ENCODE data around the gene CATSPERB.
"Not testable (repeated sequence)": the region's sequence is repeated elsewhere in the genome, so short reads cannot be mapped to it uniquely, and the experiment has no call there.

The CATSPERB gene

GRCh38 chr14:91685600-91685999 is 46.3 kb downstream of the CATSPERB start:
- H3K4me3 ChIP-seq (ENCODE audit: low read length), result no peak overlapping the region
- no peaks in the 10 kb centered on the region for H3K9me3 ChIP-seq (ENCODE audit: low read length)
- no peak overlapping the region for H2AFZ ChIP-seq (ENCODE audit: low read depth, low read length)
- H3K36me3 ChIP-seq (ENCODE audit: insufficient read depth, low read length), result no peaks in the 10 kb centered on the region
- no peaks in the 10 kb centered on the region for H3K27me3 ChIP-seq (ENCODE audit: insufficient read depth, low read length)
- H3K4me1 ChIP-seq (ENCODE audit: insufficient read depth, low read length), result no peaks in the 10 kb centered on the region

DNA sequence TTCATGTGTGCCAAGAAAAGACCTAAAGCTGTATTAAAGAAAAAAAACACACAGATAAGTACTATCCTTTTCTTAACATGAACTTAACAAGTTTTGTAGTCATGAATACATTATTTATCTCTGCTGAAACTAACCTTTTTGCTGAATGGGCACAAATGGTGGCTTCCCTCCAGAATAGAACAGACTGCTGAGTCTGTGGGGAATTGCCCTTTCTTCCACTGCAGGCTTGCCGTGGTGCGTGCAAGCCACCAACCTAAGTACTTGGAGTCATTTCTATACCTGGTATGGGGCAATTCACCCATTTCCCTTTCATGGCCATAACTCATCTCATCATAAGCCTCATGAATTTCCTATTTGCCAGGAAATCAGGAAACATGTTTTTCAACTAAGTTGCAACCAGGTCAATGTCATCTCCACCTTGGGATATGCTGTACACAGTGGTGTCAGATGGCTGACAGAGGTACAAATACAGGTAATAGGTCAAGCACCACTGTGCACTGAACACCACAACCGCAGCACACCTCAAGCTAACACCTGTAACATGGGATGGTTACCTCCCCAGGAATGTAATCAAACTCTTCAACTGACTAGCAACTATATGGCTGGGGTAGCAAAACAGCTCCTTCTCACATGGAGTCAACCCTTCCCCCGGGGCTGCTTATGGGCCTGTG is 49.9 kb downstream of the CATSPERB start:
- Histone ChIP-seq H3K4me1 (ENCODE audit: insufficient read depth, low read length) (no peaks in the 10 kb centered on the region), H3K4me3 (ENCODE audit: low read length) (no peak overlapping the region), H2AFZ (ENCODE audit: low read depth, low read length) (no peak overlapping the region), H3K27me3 (ENCODE audit: insufficient read depth, low read length) (no peaks in the 10 kb centered on the region), H3K36me3 (ENCODE audit: insufficient read depth, low read length) (no peaks in the 10 kb centered on the region), H3K9me3 (ENCODE audit: low read length) (peaks cover 3% of the 10 kb centered on the region)

- Histone ChIP-seq H3K4me1 (ENCODE audit: insufficient read depth, low read length) (no peaks in the 10 kb centered on the region), H3K4me3 (ENCODE audit: low read length) (no peak overlapping the region), H3K36me3 (ENCODE audit: insufficient read depth, low read length) (no peaks in the 10 kb centered on the region), H2AFZ (ENCODE audit: low read depth, low read length) (no peak overlapping the region), H3K9me3 (ENCODE audit: low read length) (peaks cover 3% of the 10 kb centered on the region), H3K27me3 (ENCODE audit: insufficient read depth, low read length) (no peaks in the 10 kb centered on the region)
Observed at GRCh38 chr14:91681118-91681517, 50.8 kb downstream of the CATSPERB start.

DNA sequence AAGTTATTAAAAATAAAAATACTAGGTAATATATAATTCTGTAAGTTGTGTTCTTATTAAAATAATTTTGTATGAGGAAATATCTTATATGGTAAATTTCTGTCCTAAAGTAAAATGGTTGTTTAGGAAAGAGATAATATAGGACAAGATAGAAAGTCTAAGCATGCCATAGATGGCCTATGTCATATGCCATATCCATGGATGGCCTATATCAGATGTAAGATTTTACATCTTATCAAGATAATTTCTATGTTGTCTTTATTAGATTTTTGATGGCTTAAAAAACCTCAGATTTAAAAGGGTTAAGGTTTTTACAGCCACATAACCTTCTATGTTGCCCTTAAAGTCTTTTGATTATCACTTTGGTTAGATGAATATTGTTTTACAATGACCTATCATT is 52.6 kb downstream of the CATSPERB start:
- Histone ChIP-seq H2AFZ (ENCODE audit: low read depth, low read length) (no peak overlapping the region), H3K27me3 (ENCODE audit: insufficient read depth, low read length) (peaks cover 2% of the 10 kb centered on the region), H3K36me3 (ENCODE audit: insufficient read depth, low read length) (no peaks in the 10 kb centered on the region), H3K9me3 (ENCODE audit: low read length) (peaks cover 3% of the 10 kb centered on the region), H3K4me1 (ENCODE audit: insufficient read depth, low read length) (no peaks in the 10 kb centered on the region), H3K4me3 (ENCODE audit: low read length) (no peak overlapping the region)

GRCh38 chr14:91677687-91678086 is 54.2 kb downstream of the CATSPERB start:
- not testable (repeated sequence) for H3K27me3 ChIP-seq (ENCODE audit: insufficient read depth, low read length); H3K4me3 ChIP-seq (ENCODE audit: low read length); H3K9me3 ChIP-seq (ENCODE audit: low read length); H2AFZ ChIP-seq (ENCODE audit: low read depth, low read length); H3K4me1 ChIP-seq (ENCODE audit: insufficient read depth, low read length); H3K36me3 ChIP-seq (ENCODE audit: insufficient read depth, low read length)

GRCh38 chr14:91674911-91675310 is 57.0 kb downstream of the CATSPERB start:
- Histone ChIP-seq H2AFZ (ENCODE audit: low read depth, low read length) (no peak overlapping the region), H3K27me3 (ENCODE audit: insufficient read depth, low read length) (peaks cover 2% of the 10 kb centered on the region), H3K9me3 (ENCODE audit: low read length) (no peaks in the 10 kb centered on the region), H3K4me3 (ENCODE audit: low read length) (no peak overlapping the region), H3K36me3 (ENCODE audit: insufficient read depth, low read length) (no peaks in the 10 kb centered on the region), H3K4me1 (ENCODE audit: insufficient read depth, low read length) (no peaks in the 10 kb centered on the region)

DNA sequence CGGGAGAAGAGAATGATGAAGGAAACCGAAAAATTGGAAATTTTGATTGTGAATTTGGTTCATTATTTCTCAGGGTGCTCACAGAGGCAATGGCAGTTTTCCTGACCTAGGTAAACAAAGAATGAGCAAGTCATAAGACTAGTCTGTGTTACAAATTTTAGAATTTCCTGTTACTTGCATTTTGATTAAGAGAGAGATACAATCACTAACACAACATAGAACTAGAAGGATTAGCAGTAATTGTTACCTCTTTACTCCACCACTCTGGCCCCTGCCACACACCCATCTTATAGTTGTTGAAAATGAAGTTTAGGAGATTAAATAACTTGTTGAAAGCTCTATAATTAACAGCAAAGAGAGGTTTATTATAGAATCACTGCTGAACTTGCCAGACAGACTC is 62.0 kb downstream of the CATSPERB start:
- no peaks in the 10 kb centered on the region for H3K27me3 ChIP-seq (ENCODE audit: insufficient read depth, low read length)

GRCh38 chr14:91667101-91667500 is 64.8 kb downstream of the CATSPERB start:
- not testable (repeated sequence) for H3K4me3 ChIP-seq (ENCODE audit: low read length); H3K36me3 ChIP-seq (ENCODE audit: insufficient read depth, low read length); H2AFZ ChIP-seq (ENCODE audit: low read depth, low read length); H3K9me3 ChIP-seq (ENCODE audit: low read length); H3K27me3 ChIP-seq (ENCODE audit: insufficient read depth, low read length); H3K4me1 ChIP-seq (ENCODE audit: insufficient read depth, low read length)

More for the DNA sequence above, 62.0 kb downstream of the CATSPERB start:
- no peaks in the 10 kb centered on the region for H3K36me3 ChIP-seq (ENCODE audit: insufficient read depth, low read length)
- H3K4me1 ChIP-seq (ENCODE audit: insufficient read depth, low read length), result no peaks in the 10 kb centered on the region
- no peak overlapping the region for H2AFZ ChIP-seq (ENCODE audit: low read depth, low read length)
- H3K9me3 ChIP-seq (ENCODE audit: low read length), result no peaks in the 10 kb centered on the region
- no peak overlapping the region for H3K4me3 ChIP-seq (ENCODE audit: low read length)

DNA sequence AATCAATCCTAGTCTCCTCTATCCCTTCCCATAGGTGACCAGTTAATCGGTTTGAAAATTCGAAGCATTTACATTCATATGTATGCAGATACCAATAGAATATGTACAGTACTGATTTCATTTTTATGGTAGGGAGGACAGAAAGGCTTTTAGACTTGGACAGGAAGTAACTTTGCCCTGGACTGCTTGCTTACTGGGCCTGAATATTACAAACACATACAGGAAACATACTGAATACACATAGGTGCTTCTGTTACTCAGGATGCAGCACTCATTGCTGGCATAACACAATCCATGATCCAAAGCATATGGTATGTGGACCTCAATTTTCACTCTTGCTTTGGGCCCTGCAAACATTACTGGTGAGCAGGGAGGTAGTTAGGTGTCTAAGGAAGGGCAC is 71.1 kb downstream of the CATSPERB start:
- H3K4me3 ChIP-seq (ENCODE audit: low read length), result no peak overlapping the region
- no peaks in the 10 kb centered on the region for H3K9me3 ChIP-seq (ENCODE audit: low read length)
- no peaks in the 10 kb centered on the region for H3K4me1 ChIP-seq (ENCODE audit: insufficient read depth, low read length)
- no peaks in the 10 kb centered on the region for H3K27me3 ChIP-seq (ENCODE audit: insufficient read depth, low read length)
- no peaks in the 10 kb centered on the region for H3K36me3 ChIP-seq (ENCODE audit: insufficient read depth, low read length)
- no peak overlapping the region for H2AFZ ChIP-seq (ENCODE audit: low read depth, low read length)

GRCh38 chr14:91654836-91655235 is 77.0 kb downstream of the CATSPERB start:
- H2AFZ ChIP-seq (ENCODE audit: low read depth, low read length), result no peak overlapping the region
- no peaks in the 10 kb centered on the region for H3K36me3 ChIP-seq (ENCODE audit: insufficient read depth, low read length)
- H3K4me1 ChIP-seq (ENCODE audit: insufficient read depth, low read length), result no peaks in the 10 kb centered on the region
- H3K4me3 ChIP-seq (ENCODE audit: low read length), result no peak overlapping the region
- no peaks in the 10 kb centered on the region for H3K9me3 ChIP-seq (ENCODE audit: low read length)
- no peaks in the 10 kb centered on the region for H3K27me3 ChIP-seq (ENCODE audit: insufficient read depth, low read length)

GRCh38 chr14:91653451-91653850 is 78.4 kb downstream of the CATSPERB start:
- no peak overlapping the region for H3K4me3 ChIP-seq (ENCODE audit: low read length)
- H3K36me3 ChIP-seq (ENCODE audit: insufficient read depth, low read length), result no peaks in the 10 kb centered on the region
- no peak overlapping the region for H2AFZ ChIP-seq (ENCODE audit: low read depth, low read length)
- H3K4me1 ChIP-seq (ENCODE audit: insufficient read depth, low read length), result no peaks in the 10 kb centered on the region
- H3K9me3 ChIP-seq (ENCODE audit: low read length), result no peaks in the 10 kb centered on the region
- no peaks in the 10 kb centered on the region for H3K27me3 ChIP-seq (ENCODE audit: insufficient read depth, low read length)

DNA sequence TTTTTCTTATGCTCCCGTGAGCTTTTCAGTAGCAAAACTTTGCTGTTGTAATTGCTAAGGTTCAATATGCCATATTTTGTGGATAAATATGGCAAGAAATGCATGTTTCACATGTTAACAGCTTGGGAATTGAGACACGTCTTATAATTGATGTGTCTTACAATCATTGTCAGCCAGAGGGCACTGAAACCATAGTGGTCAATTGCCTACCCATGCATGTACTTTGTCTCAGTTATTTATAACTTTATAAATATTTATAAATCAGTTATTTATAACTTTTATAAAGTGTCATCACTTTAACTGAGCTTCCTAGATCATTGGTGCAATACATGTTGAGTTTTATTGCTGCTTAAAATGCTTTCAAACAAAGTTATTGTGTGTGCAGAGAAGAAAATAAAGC is 82.0 kb downstream of the CATSPERB start:
- Histone ChIP-seq H3K9me3 (ENCODE audit: low read length) (no peaks in the 10 kb centered on the region), H3K36me3 (ENCODE audit: insufficient read depth, low read length) (no peaks in the 10 kb centered on the region), H3K27me3 (ENCODE audit: insufficient read depth, low read length) (no peaks in the 10 kb centered on the region)

GRCh38 chr14:91647856-91648255 is 84.0 kb downstream of the CATSPERB start:
- no peak overlapping the region for H3K4me3 ChIP-seq (ENCODE audit: low read length)
- H3K27me3 ChIP-seq (ENCODE audit: insufficient read depth, low read length), result no peaks in the 10 kb centered on the region
- no peaks in the 10 kb centered on the region for H3K9me3 ChIP-seq (ENCODE audit: low read length)
- no peaks in the 10 kb centered on the region for H3K4me1 ChIP-seq (ENCODE audit: insufficient read depth, low read length)
- no peaks in the 10 kb centered on the region for H3K36me3 ChIP-seq (ENCODE audit: insufficient read depth, low read length)
- H2AFZ ChIP-seq (ENCODE audit: low read depth, low read length), result no peak overlapping the region

More for the DNA sequence above, 82.0 kb downstream of the CATSPERB start:
- Histone ChIP-seq H2AFZ (ENCODE audit: low read depth, low read length) (no peak overlapping the region), H3K4me1 (ENCODE audit: insufficient read depth, low read length) (no peaks in the 10 kb centered on the region), H3K4me3 (ENCODE audit: low read length) (no peak overlapping the region)

DNA sequence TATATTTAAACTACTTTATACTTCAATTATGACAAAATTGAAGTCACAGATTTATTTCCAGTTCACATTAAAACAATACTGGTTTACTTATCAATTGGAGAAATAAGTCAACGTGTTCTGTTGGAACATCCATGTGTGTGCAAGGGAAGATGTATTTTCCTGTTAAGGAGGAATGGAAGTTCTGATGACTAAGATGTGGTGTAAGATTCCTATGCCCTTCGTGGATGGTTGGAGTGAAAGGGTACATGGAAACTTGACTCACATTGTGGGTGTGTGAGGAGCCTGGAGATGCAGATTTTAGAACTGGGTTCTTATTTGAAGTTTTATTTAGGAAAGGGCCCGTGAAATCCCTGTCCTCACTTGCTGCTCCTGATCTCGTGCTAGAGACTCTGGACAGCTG is 95.3 kb downstream of the CATSPERB start:
- Histone ChIP-seq H3K4me3 (ENCODE audit: low read length) (no peak overlapping the region), H3K9me3 (ENCODE audit: low read length) (no peaks in the 10 kb centered on the region), H3K36me3 (ENCODE audit: insufficient read depth, low read length) (no peaks in the 10 kb centered on the region), H3K27me3 (ENCODE audit: insufficient read depth, low read length) (no peaks in the 10 kb centered on the region), H2AFZ (ENCODE audit: low read depth, low read length) (no peak overlapping the region), H3K4me1 (ENCODE audit: insufficient read depth, low read length) (no peaks in the 10 kb centered on the region)

Data from neuron (in vitro differentiated cells).